Measurements from ENCODE around the gene RIT2. TPM values are rescaled to one million over a fixed set of nuclear protein-coding genes. Genes with fewer than 3 reads are reported as not detected.

RIT2 gene
- polyA plus RNA-seq, 5 donors = not detected

Other genes with a start within 250 kb of the RIT2 start
- 1 to 10 TPM in 1 of 5 donors, under 1 TPM in 4; 0.55 to 1.3 (median 0.91) TPM for gene SYT4, start 161.8 kb upstream of the RIT2 start, polyA plus RNA-seq (ENCODE audit: insufficient read depth in 1 of 5, insufficient read length in 5 of 5, low replicate concordance in 1 of 5)

Measured in right lung (tissue), 5 donors.